ENCODE results near the gene SLC46A2. TPM values are rescaled to one million over a fixed set of nuclear protein-coding genes. Genes with fewer than 3 reads are reported as not detected.

Gene SLC46A2
- total and polyA plus RNA-seq, 2 donors (not counting 1 experiment from before 2014, with no cell fraction given) = 0.18 TPM; not detected in 1

GRCh38 chr9:112884101-112884500, 6.6 kb downstream of the SLC46A2 start:
- no peak overlapping the region for H3K9ac ChIP-seq (ENCODE audit: low read length)
- no peaks in the 10 kb centered on the region for H3K4me1 Mint-ChIP-seq
- no peak for ATAC-seq (ENCODE audit: low read depth)
- TF ChIP-seq EZH2 (IDR thresholded peaks at IDR 0.05; ENCODE audit: borderline replicate concordance, insufficient read depth, low read depth, low read length, poor library complexity, severe bottlenecking) = no peak
- TF ChIP-seq CTCF (IDR thresholded peaks at IDR 0.05) = no peak
- 54% methylated on average over 4 of the region's 6 CpGs for WGBS (ENCODE audit: insufficient coverage)
- no peak overlapping the region for H3K4me3 ChIP-seq (ENCODE audit: control extremely low read depth in 1 of 5, extremely low read depth in 1 of 5, insufficient read depth in 1 of 5, low read depth in 2 of 5, low read length in 4 of 5)
- POLR2A ChIA-PET = no interaction called here
- peaks cover 1% of the 10 kb centered on the region for H3K27me3 Mint-ChIP-seq
- CTCF ChIA-PET = no interaction called here
- no peaks in the 10 kb centered on the region for H3K9me3 Mint-ChIP-seq (ENCODE audit: insufficient read depth)
- H3K4me1 ChIP-seq (ENCODE audit: control insufficient read depth in 2 of 2, insufficient read depth in 2 of 2, low read length in 2 of 2) = no peaks in the 10 kb centered on the region
- no peak for DNase-seq
- no peaks in the 10 kb centered on the region for H3K27me3 ChIP-seq (replicated peaks in 1 of 4; ENCODE audit: control extremely low read depth in 1 of 4, control insufficient read depth in 3 of 4, insufficient read depth in 4 of 4, low read length in 3 of 4)
- intact Hi-C loops (cut with micrococcal nuclease) = no loop called here
- H3K9me3 ChIP-seq (ENCODE audit: control extremely low read depth in 1 of 3, control insufficient read depth in 2 of 3, insufficient read depth in 1 of 3, low read length in 2 of 3) = no peaks in the 10 kb centered on the region
- no peak overlapping the region for H3K27ac Mint-ChIP-seq
- H3K36me3 ChIP-seq (replicated peaks in 1 of 2; ENCODE audit: control extremely low read depth in 1 of 2, control insufficient read depth in 1 of 2, extremely low read depth in 1 of 2, insufficient read depth in 2 of 2, low read length in 1 of 2) = no peaks in the 10 kb centered on the region
- no peak overlapping the region for H3K4me3 Mint-ChIP-seq
- H4K20me1 ChIP-seq (ENCODE audit: control insufficient read depth, insufficient read depth, low read length, poor library complexity, severe bottlenecking) = no peaks in the 10 kb centered on the region
- H2AFZ ChIP-seq (ENCODE audit: insufficient read depth, low read depth, low read length, poor library complexity, severe bottlenecking) = no peak overlapping the region
- H3K27ac ChIP-seq (ENCODE audit: low read length in 2 of 2) = no peak overlapping the region
- no peaks in the 10 kb centered on the region for H3K79me2 ChIP-seq (ENCODE audit: control insufficient read depth, insufficient read depth, low read length)
- H3K4me2 ChIP-seq (replicated peaks; ENCODE audit: low read depth, low read length, poor library complexity, severe bottlenecking) = no peak overlapping the region

- H4K20me1 ChIP-seq (ENCODE audit: control insufficient read depth, insufficient read depth, low read length, poor library complexity, severe bottlenecking) = no peaks in the 10 kb centered on the region
- H3K9me3 ChIP-seq (ENCODE audit: control extremely low read depth in 1 of 3, control insufficient read depth in 2 of 3, insufficient read depth in 1 of 3, low read length in 2 of 3) = no peaks in the 10 kb centered on the region
- TF ChIP-seq EZH2 (IDR thresholded peaks at IDR 0.05; ENCODE audit: borderline replicate concordance, insufficient read depth, low read depth, low read length, poor library complexity, severe bottlenecking) (no peak), CTCF (IDR thresholded peaks at IDR 0.05) (no peak)
- Mint-ChIP-seq H3K27ac (no peak overlapping the region), H3K27me3 (no peaks in the 10 kb centered on the region), H3K9me3 (ENCODE audit: insufficient read depth) (no peaks in the 10 kb centered on the region), H3K4me3 (no peak overlapping the region), H3K4me1 (no peaks in the 10 kb centered on the region)
- no peaks in the 10 kb centered on the region for H3K27me3 ChIP-seq (replicated peaks in 1 of 4; ENCODE audit: control extremely low read depth in 1 of 4, control insufficient read depth in 3 of 4, insufficient read depth in 4 of 4, low read length in 3 of 4)
- no peaks in the 10 kb centered on the region for H3K79me2 ChIP-seq (ENCODE audit: control insufficient read depth, insufficient read depth, low read length)
- intact Hi-C loops (cut with micrococcal nuclease) = no loop called here
- H2AFZ ChIP-seq (ENCODE audit: insufficient read depth, low read depth, low read length, poor library complexity, severe bottlenecking) = no peak overlapping the region
- H3K4me1 ChIP-seq (ENCODE audit: control insufficient read depth in 2 of 2, insufficient read depth in 2 of 2, low read length in 2 of 2) = no peaks in the 10 kb centered on the region
- ChIA-PET CTCF (interaction anchor here (0.6 kb wide), 1 partner anchor 480 kb away, joined by 7 read pairs; no protein-coding TSS in a partner anchor), POLR2A (no interaction called here)
- H3K9ac ChIP-seq (ENCODE audit: low read length) = no peak overlapping the region
- 96% methylated on average over 7 of the region's 7 CpGs for WGBS (ENCODE audit: insufficient coverage)
- H3K4me2 ChIP-seq (replicated peaks; ENCODE audit: low read depth, low read length, poor library complexity, severe bottlenecking) = no peak overlapping the region
- ATAC-seq (ENCODE audit: low read depth) = no peak
- no peak overlapping the region for H3K4me3 ChIP-seq (ENCODE audit: control extremely low read depth in 1 of 5, extremely low read depth in 1 of 5, insufficient read depth in 1 of 5, low read depth in 2 of 5, low read length in 4 of 5)
- no peak overlapping the region for H3K27ac ChIP-seq (ENCODE audit: low read length in 2 of 2)
- no peaks in the 10 kb centered on the region for H3K36me3 ChIP-seq (replicated peaks in 1 of 2; ENCODE audit: control extremely low read depth in 1 of 2, control insufficient read depth in 1 of 2, extremely low read depth in 1 of 2, insufficient read depth in 2 of 2, low read length in 1 of 2)
- no peak for DNase-seq
These were observed 9.3 kb downstream of the SLC46A2 start for GRCh38 chr9:112881331-112881730.
